KOPT-K1 (cell line): ENCODE measurements around the gene PKLR.
"Not testable (repeated sequence)": the region's sequence is repeated elsewhere in the genome, so short reads cannot be mapped to it uniquely, and the experiment has no call there.

Source experiments
- H3K27ac ChIP-seq: fragments of 200-600 bp; sonication (generic); 2 replicates; pipeline ENCODE4 v1.5.1; 2016; ENCODE audit warnings: antibody characterized with exemption, mild to moderate bottlenecking, low read depth, low read length; ENCODE audit not compliant: poor library complexity, severe bottlenecking
- H3K36me3 ChIP-seq: fragments of 200-600 bp; sonication (generic); 2 replicates; pipeline ENCODE4 v1.5.1; 2017; ENCODE audit warnings: antibody characterized with exemption, mild to moderate bottlenecking, low read length, moderate library complexity; ENCODE audit not compliant: insufficient read depth
- H3K9me3 ChIP-seq: fragments of 200-600 bp; sonication (generic); 2 replicates; pipeline ENCODE4 v1.5.1; 2017; ENCODE audit warnings: antibody characterized with exemption, low read length, mild to moderate bottlenecking; ENCODE audit not compliant: insufficient read depth, poor library complexity, severe bottlenecking

PKLR gene

DNA sequence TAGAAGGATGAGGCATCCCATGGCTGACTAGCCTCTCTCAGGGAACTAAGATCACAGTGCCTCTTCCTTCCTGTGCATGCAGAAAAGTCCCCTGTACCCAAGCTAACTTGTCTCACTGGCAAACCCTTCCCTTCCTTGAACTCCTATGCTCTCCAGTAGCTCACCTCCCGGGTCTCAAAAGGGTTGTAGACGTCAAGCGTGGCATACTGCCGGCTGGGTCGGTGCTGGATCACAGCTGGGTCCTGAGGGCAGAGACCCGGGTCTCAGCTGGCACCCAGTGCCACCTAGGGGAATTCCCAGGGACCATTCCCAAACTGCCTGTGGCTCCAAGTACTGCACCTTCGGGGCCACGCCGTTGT, 39.8 kb downstream of the PKLR start:
- peak overlapping the region; percentile 78 for H3K27ac ChIP-seq
- H3K9me3 ChIP-seq: no peaks in the 10 kb centered on the region
- H3K36me3 ChIP-seq: peaks cover 80% of the 10 kb centered on the region

DNA sequence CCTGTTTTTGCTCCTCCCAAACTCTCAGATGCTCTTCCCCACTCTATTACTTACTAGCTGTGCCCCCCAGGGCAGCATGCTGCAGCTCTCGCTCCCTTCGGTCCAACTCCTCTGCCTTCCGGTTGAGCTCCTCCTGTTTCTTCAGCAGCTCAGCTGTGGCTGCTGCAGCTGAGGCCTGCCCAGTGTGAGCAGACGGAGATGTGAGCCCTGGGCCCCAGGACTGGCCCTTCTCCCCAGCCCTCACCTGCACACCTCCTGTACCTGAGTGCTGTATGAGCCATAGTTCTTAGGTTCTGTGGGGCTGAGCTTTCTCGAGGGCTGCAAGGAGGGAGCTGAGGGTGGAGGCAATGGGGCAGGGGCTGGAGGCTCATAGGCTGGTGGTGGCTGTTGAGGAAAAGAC, 41.0 kb downstream of the PKLR start:
- no peak overlapping the region for H3K27ac ChIP-seq
- H3K9me3 ChIP-seq: no peaks in the 10 kb centered on the region
- peaks cover 78% of the 10 kb centered on the region for H3K36me3 ChIP-seq

DNA sequence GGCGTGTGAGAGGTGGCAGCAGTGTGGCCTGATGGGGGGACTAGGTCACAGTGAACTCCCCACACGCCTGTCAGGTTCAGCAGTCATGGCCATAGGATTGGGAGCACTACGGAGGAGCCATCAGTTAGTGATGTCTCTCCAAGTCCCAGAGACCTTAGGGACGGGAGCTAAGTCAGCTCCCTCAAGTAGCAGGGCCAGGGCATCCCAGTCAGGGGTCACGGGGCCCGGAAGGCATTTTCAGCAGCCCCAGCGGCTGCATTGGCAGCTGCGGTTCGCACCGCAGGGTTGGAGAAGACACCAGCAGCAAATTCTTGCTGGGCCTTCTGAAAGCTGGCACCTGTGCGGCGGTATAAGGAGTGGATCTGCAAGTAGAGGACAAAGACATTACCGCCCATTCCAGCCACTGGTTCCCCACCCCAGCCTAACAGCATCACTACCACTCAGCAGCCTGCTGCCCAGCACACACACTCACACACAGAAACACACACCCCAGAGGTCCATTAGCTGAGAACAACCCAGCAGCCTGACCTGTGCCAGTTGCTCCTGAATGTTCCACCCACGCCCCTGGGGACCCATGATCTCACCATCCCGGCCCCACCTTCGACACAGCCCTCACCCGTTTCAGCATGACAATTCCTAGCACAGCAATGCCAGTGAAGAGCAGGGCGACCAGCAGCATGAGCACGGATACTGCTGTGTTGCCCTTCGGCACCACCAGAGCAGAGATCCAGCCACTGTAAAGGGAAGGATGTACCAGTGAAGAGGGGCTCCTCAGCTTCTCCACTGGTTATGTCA, 45.0 kb downstream of the PKLR start:
- Histone ChIP-seq H3K36me3 (peaks cover 49% of the 10 kb centered on the region), H3K9me3 (no peaks in the 10 kb centered on the region), H3K27ac (no peak overlapping the region)

DNA sequence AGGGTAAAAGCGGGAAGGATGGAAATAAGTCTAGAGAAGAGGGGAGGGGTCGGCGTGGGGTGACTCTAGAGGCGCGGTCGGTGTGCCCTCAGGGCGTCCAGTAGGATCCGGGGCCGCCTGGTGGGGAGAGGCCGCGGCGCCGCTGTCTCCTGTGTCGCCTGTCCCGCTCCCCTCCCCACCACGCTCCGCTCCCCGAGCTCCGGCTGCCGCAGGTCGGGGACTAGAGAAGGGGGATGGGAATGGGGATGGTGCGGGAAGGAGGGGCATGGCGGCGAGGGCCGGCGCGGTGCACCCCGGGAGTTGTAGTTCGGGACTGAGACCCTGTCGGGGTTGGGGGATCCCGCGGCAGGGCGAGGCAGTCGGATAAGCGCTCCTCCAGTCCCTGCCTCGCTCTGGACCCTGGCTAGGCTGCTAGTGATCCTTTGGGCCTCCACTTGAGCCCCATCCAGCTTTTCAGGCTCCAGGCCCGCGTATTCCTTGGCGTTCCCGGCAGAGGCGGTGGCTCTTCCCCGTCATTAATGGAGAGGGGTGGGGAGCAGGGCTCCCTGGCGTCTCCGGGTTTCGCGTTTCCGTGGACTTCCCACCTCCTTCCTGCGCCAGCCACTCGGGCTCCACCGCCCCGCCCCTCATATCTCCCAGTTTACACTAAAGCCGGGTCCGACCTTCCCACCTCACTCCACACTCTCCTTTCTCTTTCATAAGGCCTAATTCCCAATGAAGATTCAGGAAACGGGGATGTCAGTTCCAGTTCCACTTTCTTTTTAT, 45.8 kb downstream of the PKLR start, which contains the start of gene ENTREP3:
TSS of gene ENTREP3 (minus strand) at position 241 of the 765 bp plus-strand sequence. CDS start 606 bp downstream, outside the sequence.
- Histone ChIP-seq H3K27ac (peak within 1 kb of the TSS; percentile 63), H3K36me3 (peaks cover 44% of the 10 kb centered on the region), H3K9me3 (no peaks in the 10 kb centered on the region)

DNA sequence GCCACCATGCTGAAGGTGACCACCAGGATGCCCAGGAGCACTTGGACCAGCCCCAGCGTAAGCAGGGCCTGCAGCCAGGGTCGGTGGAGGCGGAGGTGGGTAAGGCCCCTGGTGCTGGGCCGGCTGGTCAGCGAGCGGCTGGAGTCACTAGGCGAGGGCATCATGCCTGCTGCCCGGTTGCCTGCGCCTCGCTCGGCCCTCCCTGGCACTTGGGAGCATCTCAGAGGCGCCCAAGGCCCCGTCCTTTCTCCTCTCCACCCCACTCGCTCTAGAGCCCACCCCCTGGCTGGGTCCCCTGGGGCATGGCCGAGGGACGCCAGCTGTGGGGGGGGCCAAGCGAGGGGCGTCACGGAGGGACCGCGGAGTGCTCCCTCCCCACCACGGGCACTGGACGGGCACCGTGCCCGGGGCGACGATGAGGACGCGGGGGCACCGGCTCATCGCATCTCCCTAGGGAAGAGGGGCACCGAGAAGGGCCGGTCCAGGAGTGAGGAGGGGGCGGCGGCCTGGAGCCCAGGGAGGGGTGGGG, 46.5 kb downstream of the PKLR start:
- Histone ChIP-seq H3K27ac (peak overlapping the region; percentile 63), H3K9me3 (no peaks in the 10 kb centered on the region), H3K36me3 (peaks cover 37% of the 10 kb centered on the region)

DNA sequence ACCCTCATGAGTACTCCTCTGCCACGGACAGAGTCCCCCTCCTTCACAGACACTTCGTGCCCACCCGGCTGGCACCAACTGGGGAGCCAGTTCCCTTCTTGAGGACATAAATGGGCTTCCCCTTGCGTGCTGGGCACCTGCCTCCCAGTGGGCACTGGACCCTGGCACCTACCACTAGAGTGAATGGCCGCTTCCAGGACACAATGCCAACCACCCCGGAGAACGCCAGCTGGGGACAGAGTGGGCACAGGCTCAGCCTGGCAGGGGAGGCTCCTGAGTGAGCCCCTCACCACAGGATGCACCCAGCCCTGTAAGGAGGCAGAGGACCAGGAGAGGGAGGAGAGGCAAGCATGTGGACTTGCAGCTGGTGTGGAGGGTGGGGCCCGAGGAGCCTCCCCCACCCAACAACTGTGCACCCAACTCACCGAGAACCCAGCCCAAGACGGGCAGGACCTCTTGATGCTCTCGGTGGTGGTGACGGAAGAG, 47.0 kb downstream of the PKLR start:
- H3K9me3 ChIP-seq: no peaks in the 10 kb centered on the region
- peak overlapping the region; percentile 63 for H3K27ac ChIP-seq
- peaks cover 32% of the 10 kb centered on the region for H3K36me3 ChIP-seq

DNA sequence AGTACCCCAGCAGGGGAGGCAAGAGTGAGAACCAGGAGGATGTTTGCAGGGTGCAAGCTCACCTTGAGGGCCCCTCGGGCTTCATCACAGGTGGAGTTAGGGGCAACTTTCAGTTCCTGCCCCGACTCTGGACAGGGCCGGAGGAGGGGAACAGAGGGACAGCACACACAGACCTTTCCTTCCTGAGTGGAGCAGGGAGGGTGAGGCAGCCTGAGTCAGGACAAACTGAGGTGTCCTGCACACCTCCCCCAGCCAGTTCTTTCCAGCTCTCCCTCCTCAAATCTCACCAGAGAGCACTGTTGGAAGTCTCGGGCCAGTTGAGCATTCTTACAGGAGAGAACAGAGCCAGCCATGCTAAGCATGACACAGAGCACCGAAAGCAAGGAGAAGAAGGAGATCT, 47.4 kb downstream of the PKLR start:
- Histone ChIP-seq H3K9me3 (no peaks in the 10 kb centered on the region), H3K27ac (no peak overlapping the region), H3K36me3 (peaks cover 28% of the 10 kb centered on the region)

DNA sequence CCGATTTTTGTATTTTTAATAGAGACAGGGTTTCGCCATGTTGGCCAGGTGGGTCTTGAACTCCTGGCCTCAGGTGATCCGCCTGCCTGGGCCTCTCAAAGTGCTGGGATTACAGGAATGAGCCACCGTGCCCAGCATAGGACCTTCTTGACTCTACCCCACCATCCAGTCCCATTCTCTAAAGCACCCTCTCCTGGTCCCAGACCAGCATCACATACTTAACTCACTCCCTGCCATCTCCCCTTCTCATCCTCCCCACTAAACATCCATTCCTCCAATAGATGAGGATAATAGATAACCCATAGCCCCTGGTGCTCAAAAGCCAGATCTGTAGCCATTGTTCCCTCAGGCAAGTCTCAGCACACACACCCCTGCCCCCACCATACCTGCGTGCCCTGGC, 48.0 kb downstream of the PKLR start:
- no peak overlapping the region for H3K27ac ChIP-seq

DNA sequence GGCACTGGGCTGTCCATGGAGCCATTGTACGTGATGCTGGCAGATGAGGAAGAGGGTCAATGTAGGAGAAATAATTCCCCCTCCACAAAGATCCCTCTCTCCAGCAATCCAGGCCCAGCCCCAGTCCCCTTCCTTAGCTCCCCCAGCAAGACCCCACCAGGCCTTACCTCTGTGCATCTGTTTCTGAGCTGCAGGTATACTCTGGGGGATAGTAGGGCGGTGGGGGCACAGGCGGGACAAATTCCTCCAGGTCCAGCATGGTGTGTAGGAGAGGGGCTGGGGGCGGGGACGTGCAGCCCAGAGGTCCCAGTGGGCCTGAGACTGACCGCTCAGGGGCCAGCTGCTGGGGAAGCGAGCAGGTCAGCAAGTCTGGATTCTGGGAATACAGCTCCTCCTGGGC, 49.7 kb downstream of the PKLR start:
- peak overlapping the region; percentile 71 for H3K27ac ChIP-seq
- no peaks in the 10 kb centered on the region for H3K9me3 ChIP-seq
- H3K36me3 ChIP-seq: peaks cover 22% of the 10 kb centered on the region

More for the DNA sequence above, 48.0 kb downstream of the PKLR start:
- H3K9me3 ChIP-seq: no peaks in the 10 kb centered on the region
- peaks cover 24% of the 10 kb centered on the region for H3K36me3 ChIP-seq

DNA sequence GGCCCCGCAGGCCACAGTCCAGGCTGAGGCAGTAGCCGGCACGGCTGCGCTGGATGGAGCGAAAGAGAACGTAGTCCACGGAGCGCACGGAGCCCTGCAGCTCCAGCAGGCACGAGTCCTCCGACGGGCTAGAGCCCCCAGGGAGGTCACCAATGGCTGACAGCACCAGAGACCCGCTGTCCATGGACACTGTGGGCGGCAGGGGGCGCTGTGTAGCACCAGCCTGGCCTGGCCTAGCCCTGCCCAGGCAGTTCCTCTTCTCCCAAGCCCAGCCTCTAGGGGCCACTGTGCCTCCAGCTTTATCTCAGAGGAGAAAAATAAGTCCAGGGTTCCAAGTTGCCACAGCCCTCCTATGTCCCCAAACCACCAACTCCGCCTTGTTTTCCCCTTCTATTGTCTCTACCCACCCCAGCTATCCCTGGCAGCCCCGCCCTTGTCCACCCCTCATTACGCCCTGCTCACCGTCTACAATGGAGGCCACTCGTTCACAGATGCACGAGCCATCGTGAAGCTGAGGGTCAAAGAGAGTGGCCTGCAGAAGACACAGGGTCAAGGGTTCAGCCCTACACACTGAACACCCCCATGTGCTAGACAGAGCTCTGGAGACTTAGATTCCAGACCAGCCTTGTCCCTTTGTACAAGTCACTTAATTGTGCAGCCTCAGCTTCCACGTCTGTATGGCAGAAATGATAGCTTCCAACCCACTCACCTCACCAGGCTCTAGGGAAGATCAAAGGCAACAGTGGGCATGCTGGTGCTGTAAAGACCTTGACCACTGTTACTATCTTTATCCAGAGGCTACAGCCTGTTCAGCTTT, 50.4 kb downstream of the PKLR start:
- Histone ChIP-seq H3K9me3 (no peaks in the 10 kb centered on the region), H3K36me3 (peaks cover 15% of the 10 kb centered on the region), H3K27ac (peak overlapping the region; percentile 71)

DNA sequence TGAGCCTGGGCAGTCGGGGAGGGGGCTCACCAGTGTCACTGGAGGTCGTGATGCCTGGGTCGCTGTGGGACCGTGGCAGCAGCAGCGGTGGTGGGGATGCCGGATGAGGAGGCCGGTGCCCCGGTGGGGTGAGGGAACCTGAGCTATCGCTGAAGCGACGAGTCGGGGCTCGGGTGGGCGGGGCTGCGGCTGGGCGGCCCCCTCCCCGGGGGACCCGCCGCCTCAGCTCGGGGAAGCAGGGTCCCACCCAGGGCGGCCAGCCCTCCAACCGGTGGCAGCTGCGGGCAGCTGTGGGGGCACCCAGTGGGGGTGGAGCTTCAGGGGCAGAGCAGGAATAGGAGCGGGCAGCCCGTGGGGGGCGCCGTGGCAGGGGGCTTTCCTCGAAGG, 51.0 kb downstream of the PKLR start:
- Histone ChIP-seq H3K36me3 (peaks cover 12% of the 10 kb centered on the region; the same call in 1 of the 2 replicates), H3K27ac (peak overlapping the region; percentile 71), H3K9me3 (no peaks in the 10 kb centered on the region)

DNA sequence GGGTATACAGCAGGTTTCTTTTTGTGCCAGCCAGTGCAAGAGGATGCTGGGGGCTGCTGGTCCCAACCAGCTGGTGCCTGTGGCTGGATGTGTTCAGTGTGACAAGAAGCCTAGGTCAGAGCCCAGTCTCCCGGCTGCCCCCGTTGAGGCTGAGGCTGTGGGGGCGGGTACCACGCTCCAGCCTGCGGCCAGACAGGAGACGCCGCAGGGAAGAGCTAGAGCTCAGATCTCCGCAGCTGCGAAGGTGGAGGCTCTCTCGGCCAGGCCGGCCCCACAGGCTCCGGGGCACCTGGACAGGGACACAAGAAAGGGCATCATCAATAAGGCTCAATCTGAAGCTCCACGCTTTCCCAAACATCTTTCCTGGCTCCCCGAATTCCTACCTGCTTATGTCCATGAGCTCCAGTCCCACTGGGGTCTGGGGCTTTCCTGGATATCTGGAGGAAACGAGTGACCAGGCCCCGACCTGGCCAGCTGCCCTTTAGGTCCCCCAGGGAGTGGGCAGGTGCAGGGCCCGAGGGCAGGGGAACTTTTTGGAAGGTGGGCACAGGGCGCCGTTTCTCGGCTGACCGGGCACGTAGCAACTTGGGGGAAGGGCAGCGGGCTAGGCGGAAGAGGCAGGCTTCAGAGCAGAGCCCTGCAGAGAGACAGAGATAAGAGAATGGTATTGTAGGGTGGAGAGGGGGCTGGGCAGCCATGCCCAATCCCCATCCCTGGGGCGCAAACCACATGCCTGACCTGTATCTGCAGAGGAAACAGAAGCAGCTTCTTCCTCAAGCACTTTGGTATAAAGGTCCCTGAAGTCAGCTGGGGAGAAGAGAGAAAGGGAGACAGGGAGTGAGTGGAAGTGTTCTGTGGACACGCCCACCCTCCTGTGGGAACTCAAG, 53.3 kb downstream of the PKLR start:
- H3K36me3 ChIP-seq: peaks cover 12% of the 10 kb centered on the region; the same call in 1 of the 2 replicates
- H3K27ac ChIP-seq: no peak overlapping the region
- H3K9me3 ChIP-seq: no peaks in the 10 kb centered on the region

DNA sequence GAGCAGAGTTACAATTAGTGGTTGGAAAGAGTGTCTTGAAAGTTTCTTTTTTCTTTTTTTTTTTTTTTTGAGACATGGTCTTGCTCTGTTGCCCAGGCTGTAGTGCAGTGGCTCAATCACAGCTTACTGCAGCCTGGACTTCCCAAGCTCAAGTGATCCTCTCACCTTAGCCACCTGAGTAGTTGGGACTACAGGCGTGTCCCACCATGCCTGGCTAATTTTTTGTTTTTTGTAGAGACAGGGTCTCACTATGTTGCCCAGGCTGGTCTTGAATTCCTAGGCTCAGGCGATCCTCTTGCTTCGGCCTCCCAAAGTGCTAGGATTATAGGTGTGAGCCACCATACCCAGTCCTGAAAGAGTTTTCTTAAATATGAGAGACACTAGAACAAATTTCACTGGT, 54.4 kb downstream of the PKLR start:
- peaks cover 12% of the 10 kb centered on the region; the same call in 1 of the 2 replicates for H3K36me3 ChIP-seq
- H3K27ac ChIP-seq, H3K9me3 ChIP-seq: not testable (repeated sequence)

DNA sequence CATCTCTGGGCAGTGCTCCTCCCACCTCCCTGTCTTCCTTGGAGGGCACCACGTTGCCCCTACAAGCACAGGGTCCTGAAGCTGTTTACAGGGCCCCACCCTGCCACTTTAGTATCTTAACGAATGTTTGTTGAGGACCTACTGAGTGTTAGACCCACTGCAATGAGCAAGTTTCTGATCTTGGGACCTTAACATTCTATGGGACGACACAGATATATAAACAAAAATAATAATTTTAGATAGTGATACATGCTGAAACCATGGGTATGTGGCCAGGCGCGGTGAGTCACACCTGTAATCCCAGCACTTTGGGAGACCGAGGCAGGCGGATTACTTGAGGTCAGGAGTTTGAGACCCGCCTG, 56.1 kb downstream of the PKLR start:
- Histone ChIP-seq H3K27ac (peak overlapping the region; percentile 88), H3K36me3 (peaks cover 12% of the 10 kb centered on the region; the same call in 1 of the 2 replicates), H3K9me3 (no peaks in the 10 kb centered on the region)
